GM12873 (cell line): Measurements from ENCODE around the gene ZNF236.

Source experiments
- TF ChIP-seq, protein P1 (sequence below): IDR thresholded peaks from 2 replicates; pipeline ENCODE4 v1.5.1; 2012; ENCODE audit warnings: low read depth, mild to moderate bottlenecking, moderate library complexity, low read length, control low read depth; ENCODE audit not compliant: insufficient read depth; ENCODE audit errors: missing control alignments

ZNF236 gene

DNA sequence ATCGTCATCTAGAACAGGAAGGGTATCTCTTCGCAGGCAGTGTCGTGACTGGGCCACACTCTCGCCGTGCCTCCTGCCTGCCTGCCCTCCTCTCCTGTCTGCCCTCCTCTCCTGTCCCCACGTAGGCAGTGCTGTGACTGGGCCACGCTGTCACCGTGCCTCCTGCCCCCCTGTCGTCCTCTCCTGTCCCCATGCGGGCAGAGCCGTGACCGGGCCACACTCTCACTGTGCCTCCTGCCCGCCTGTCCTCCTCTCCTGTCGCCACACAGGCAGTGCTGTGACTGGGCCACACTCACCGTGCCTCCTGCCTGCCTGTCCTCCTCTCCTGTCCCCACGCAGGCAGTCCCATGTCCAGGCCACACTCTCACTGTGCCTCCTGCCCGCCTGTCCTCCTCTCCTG, 51.4 kb downstream of the ZNF236 start:
- TF ChIP-seq, protein P1, sequence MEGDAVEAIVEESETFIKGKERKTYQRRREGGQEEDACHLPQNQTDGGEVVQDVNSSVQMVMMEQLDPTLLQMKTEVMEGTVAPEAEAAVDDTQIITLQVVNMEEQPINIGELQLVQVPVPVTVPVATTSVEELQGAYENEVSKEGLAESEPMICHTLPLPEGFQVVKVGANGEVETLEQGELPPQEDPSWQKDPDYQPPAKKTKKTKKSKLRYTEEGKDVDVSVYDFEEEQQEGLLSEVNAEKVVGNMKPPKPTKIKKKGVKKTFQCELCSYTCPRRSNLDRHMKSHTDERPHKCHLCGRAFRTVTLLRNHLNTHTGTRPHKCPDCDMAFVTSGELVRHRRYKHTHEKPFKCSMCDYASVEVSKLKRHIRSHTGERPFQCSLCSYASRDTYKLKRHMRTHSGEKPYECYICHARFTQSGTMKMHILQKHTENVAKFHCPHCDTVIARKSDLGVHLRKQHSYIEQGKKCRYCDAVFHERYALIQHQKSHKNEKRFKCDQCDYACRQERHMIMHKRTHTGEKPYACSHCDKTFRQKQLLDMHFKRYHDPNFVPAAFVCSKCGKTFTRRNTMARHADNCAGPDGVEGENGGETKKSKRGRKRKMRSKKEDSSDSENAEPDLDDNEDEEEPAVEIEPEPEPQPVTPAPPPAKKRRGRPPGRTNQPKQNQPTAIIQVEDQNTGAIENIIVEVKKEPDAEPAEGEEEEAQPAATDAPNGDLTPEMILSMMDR, result no peak

DNA sequence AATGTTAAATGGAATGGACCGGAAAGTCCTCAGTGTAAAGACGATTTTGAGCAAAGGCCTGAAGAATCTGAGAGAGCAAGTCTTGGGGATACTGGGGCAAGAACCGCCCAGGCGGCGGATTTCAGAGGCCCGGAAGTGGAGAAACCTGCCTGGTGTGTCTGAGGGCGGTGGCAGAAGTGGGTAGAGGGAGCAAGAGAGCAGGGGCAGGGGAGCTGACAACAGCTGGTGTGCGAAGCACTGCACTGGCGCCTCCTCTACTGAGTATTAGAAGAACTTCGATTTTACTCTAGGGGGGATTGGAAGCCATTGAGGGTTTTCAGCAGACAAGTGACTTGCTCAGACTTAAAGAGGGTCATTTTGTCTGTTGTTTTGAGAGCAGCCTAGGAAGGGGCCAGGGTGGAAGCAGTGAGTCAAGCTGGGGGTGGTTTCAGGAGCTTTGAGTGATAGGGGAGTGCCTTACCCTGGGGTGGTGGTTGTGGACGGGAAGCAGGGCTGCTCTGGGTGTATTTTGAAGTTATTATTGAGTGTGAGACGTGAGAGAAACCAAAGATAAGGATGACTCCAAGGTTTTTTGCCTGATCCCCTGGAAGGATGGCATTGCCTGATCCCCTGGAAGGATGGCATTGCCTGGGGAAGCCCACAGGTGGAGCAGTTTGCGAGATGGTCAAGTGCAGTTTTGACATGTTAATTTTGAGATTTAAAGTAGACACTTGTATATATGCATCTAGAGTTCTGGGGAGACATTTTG, 52.5 kb downstream of the ZNF236 start:
- TF ChIP-seq, protein P1, result no peak

GRCh38 chr18:76875390-76876325, 53.3 kb downstream of the ZNF236 start:
- TF ChIP-seq, protein P1, result peak; percentile 74

- TF ChIP-seq, protein P1, result no peak
Observed at GRCh38 chr18:76878426-76878825, 56.1 kb downstream of the ZNF236 start.

DNA sequence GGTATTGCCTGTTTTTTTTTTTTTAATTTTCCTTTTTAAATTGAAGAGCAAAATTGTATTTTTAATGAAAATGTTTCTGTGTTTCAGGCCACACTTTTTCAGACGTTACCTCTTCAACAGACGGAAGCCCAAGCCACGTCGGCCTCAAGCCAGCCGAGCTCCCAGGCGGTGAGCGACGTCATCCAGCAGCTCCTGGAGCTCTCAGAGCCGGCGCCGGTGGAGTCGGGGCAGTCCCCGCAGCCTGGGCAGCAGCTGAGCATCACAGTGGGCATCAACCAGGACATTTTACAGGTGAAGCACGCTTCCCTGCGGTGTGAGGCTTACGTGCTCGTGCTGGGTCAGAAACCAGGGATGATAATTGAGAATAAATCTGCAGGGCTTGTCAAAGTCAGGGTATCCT, 57.7 kb downstream of the ZNF236 start:
- TF ChIP-seq, protein P1, result no peak

- TF ChIP-seq, protein P1, result no peak
Observed at GRCh38 chr18:76881744-76882143, 59.4 kb downstream of the ZNF236 start.

DNA sequence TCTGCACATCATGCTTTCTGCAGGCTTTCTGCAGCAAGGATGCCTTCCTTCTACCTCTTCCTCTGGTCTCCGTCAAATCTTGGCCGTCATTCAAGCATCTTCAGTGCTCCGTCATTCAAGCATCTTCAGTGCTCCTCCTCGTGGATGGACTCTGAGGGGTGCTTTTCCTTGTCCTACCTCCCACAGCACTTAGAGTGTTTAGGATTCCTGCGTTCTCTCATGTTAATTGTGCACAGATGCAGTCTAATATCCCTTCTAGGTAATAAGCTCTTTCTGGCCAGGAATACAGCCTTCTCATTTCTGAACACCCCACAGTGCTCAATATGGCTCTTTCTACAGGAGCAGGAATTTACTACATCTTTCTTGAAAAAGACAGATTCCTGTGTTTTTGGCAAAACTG, 59.8 kb downstream of the ZNF236 start:
- TF ChIP-seq, protein P1, result no peak
